CD14-positive monocyte (primary cell): ENCODE data around the gene CHST12. TPM values are rescaled to one million over a fixed set of nuclear protein-coding genes. Genes with fewer than 3 reads are reported as not detected.

Source experiments
- DNase-seq, 3 donors: peaks; one replicate each; pipeline ENCODE4 v3.0.0-alpha.2; 2011 to 2022
- H2AFZ ChIP-seq: 2 replicates; pipeline ENCODE4 v1.6.0; 2012; ENCODE audit warnings: mild to moderate bottlenecking, low read depth, low read length, inconsistent platforms; ENCODE audit not compliant: insufficient read depth, poor library complexity, severe bottlenecking
- H3K27ac ChIP-seq, 2 donors: 1 replicate in 1 of 2; 2 replicates in 1 of 2; pipeline ENCODE4 v1.5.1; 2012 to 2013; ENCODE audit warnings: low read length in 2 of 2, control low read depth in 1 of 2, inconsistent platforms in 1 of 2, low read depth in 1 of 2, mild to moderate bottlenecking in 1 of 2
- H3K27me3 ChIP-seq, 2 donors: one replicate each; pipeline versions ENCODE4 v1.6.0 to v1.6.1; 2011 to 2013; ENCODE audit warnings: low read length in 2 of 2; ENCODE audit not compliant: control insufficient read depth in 2 of 2, insufficient read depth in 2 of 2
- H3K36me3 ChIP-seq, 2 donors: replicated peaks in 1 of 2; 1 replicate in 1 of 2; 2 replicates in 1 of 2; pipeline versions ENCODE4 v1.5.1 to v1.6.1; 2012 to 2013; ENCODE audit warnings: low read length in 2 of 2, control low read depth in 1 of 2, inconsistent platforms in 1 of 2, mild to moderate bottlenecking in 1 of 2; ENCODE audit not compliant: insufficient read depth in 2 of 2, control insufficient read depth in 1 of 2
- H3K4me1 ChIP-seq, 2 donors: 1 replicate in 1 of 2; 2 replicates in 1 of 2; pipeline versions ENCODE4 v1.5.1 to v1.6.1; 2012 to 2013; ENCODE audit warnings: low read length in 2 of 2, control low read depth in 1 of 2, inconsistent platforms in 1 of 2, mild to moderate bottlenecking in 1 of 2, moderate library complexity in 1 of 2; ENCODE audit not compliant: insufficient read depth in 2 of 2, control insufficient read depth in 1 of 2
- H3K4me2 ChIP-seq: replicated peaks from 2 replicates; pipeline ENCODE3; 2012; ENCODE audit warnings: low read length, moderate library complexity, mild to moderate bottlenecking; ENCODE audit not compliant: poor library complexity, severe bottlenecking; ENCODE audit errors: extremely low read depth
- H3K4me3 ChIP-seq, 3 experiments: fragments of 200-600 bp in 1 of 3; sonication (generic) in 1 of 3; replicated peaks in 1 of 3; 1 replicate in 2 of 3; 2 replicates in 1 of 3; pipeline ENCODE4 v1.5.1; 2011 to 2013; ENCODE audit warnings: low read length in 3 of 3, mild to moderate bottlenecking in 3 of 3, control low read depth in 2 of 3, low read depth in 2 of 3, inconsistent platforms in 1 of 3, moderate library complexity in 1 of 3
- H3K79me2 ChIP-seq: 2 replicates; pipeline ENCODE4 v1.6.0; 2012; ENCODE audit warnings: mild to moderate bottlenecking, control low read depth, inconsistent platforms, low read length, moderate library complexity; ENCODE audit not compliant: insufficient read depth
- H3K9ac ChIP-seq: 2 replicates; pipeline ENCODE4 v1.6.0; 2017; ENCODE audit warnings: low read length, mild to moderate bottlenecking; ENCODE audit not compliant: insufficient read depth, poor library complexity, severe bottlenecking
- H3K9me3 ChIP-seq, 2 donors: replicated peaks in 1 of 2; 1 replicate in 1 of 2; 2 replicates in 1 of 2; pipeline versions ENCODE4 v1.5.1 to v1.6.1; 2012 to 2013; ENCODE audit warnings: low read length in 2 of 2, control low read depth in 1 of 2; ENCODE audit not compliant: control insufficient read depth in 1 of 2, insufficient read depth in 1 of 2
- H4K20me1 ChIP-seq: 2 replicates; pipeline ENCODE4 v1.6.0; 2012; ENCODE audit warnings: mild to moderate bottlenecking, low read length, control low read depth, moderate library complexity; ENCODE audit not compliant: insufficient read depth
- H3K27ac Mint-ChIP-seq, 7 donors: one replicate each; pipeline ENCODE4 v1.8.0; 2020; ENCODE audit warnings: mild to moderate bottlenecking in 7 of 7, mixed read lengths in 7 of 7, moderate library complexity in 6 of 7, inconsistent platforms in 2 of 7
- H3K27me3 Mint-ChIP-seq, 3 donors: one replicate each; pipeline ENCODE4 v1.8.0; 2021 to 2022; ENCODE audit warnings: low read depth in 3 of 3, mild to moderate bottlenecking in 3 of 3, mixed read lengths in 3 of 3, moderate library complexity in 3 of 3, inconsistent platforms in 1 of 3
- H3K36me3 Mint-ChIP-seq, 2 donors: one replicate each; pipeline ENCODE4 v1.8.0; 2020; ENCODE audit warnings: mixed read lengths in 2 of 2, inconsistent platforms in 1 of 2, mild to moderate bottlenecking in 1 of 2
- H3K4me1 Mint-ChIP-seq: one replicate; pipeline ENCODE4 v1.8.0; 2020; ENCODE audit warnings: mild to moderate bottlenecking, mixed read lengths
- H3K4me3 Mint-ChIP-seq, 2 donors: one replicate each; pipeline ENCODE4 v1.8.0; 2020; ENCODE audit warnings: mild to moderate bottlenecking in 2 of 2, mixed read lengths in 2 of 2, moderate library complexity in 1 of 2
- H3K9me3 Mint-ChIP-seq, 7 donors: one replicate each; pipeline ENCODE4 v1.8.0; 2020 to 2022; ENCODE audit warnings: mixed read lengths in 7 of 7, mild to moderate bottlenecking in 6 of 7, moderate library complexity in 6 of 7, inconsistent platforms in 2 of 7
- WGBS: methylation state at CpG from one replicate; pipeline ENCODE4 v1.1.5; 2013; ENCODE audit warnings: missing lambda C conversion rate; ENCODE audit not compliant: insufficient coverage; 5-methylcytosine and 5-hydroxymethylcytosine counted together
- intact Hi-C, 2 donors: fragments of 100-400 bp; cut with micrococcal nuclease; formaldehyde crosslinking; loops; one replicate each; pipeline versions ENCODE4 v1.15.0 to v1.15.1; 2023
- polyA plus RNA-seq, 3 donors: library from polyadenylated mRNA; depleted of rRNA in 1 of 3; unstranded in 2 of 3; stranded (reverse) in 1 of 3; fragments of 300-500 nt in 2 of 3; fragments of >200 nt in 1 of 3; fragmentation: Illumina TruSeq in 2 of 3; gene quantifications; 1 replicate in 2 of 3; 2 replicates in 1 of 3; pipeline ENCODE4 v1.2.3, GENCODE V29; 2012 to 2021
- TF ChIP-seq, protein P1 (sequence below): fragments of 200-600 bp; IDR thresholded peaks from one replicate; pipeline ENCODE4 v1.8.0; 2022; ENCODE audit warnings: antibody characterized with exemption, mild to moderate bottlenecking

CHST12 gene
- polyA plus RNA-seq, 3 donors, result 5.8 to 10.6 (median 7.5) TPM

GRCh38 chr7:2459674-2460073, 56.3 kb downstream of the CHST12 start:
- H3K27me3 ChIP-seq, result no peaks in the 10 kb centered on the region
- H3K27me3 Mint-ChIP-seq, result peaks cover 5 to 8% (median 5%) of the 10 kb centered on the region in 3 donors
- H3K4me1 ChIP-seq, result no peaks in the 10 kb centered on the region
- no peaks in the 10 kb centered on the region for H3K36me3 ChIP-seq
- DNase-seq, result no peak
- TF ChIP-seq, protein P1, sequence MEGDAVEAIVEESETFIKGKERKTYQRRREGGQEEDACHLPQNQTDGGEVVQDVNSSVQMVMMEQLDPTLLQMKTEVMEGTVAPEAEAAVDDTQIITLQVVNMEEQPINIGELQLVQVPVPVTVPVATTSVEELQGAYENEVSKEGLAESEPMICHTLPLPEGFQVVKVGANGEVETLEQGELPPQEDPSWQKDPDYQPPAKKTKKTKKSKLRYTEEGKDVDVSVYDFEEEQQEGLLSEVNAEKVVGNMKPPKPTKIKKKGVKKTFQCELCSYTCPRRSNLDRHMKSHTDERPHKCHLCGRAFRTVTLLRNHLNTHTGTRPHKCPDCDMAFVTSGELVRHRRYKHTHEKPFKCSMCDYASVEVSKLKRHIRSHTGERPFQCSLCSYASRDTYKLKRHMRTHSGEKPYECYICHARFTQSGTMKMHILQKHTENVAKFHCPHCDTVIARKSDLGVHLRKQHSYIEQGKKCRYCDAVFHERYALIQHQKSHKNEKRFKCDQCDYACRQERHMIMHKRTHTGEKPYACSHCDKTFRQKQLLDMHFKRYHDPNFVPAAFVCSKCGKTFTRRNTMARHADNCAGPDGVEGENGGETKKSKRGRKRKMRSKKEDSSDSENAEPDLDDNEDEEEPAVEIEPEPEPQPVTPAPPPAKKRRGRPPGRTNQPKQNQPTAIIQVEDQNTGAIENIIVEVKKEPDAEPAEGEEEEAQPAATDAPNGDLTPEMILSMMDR, result no peak
- no peak overlapping the region for H3K4me2 ChIP-seq
- H4K20me1 ChIP-seq, result no peaks in the 10 kb centered on the region
- no peaks in the 10 kb centered on the region for H3K36me3 Mint-ChIP-seq
- H3K4me3 Mint-ChIP-seq, result peak overlapping the region in 1 of 2 donors; percentile 4
- WGBS, result 87% methylated on average over 6 of the region's 8 CpGs
- no peak overlapping the region for H3K9ac ChIP-seq
- peaks cover 0 to 8% (median 0%) of the 10 kb centered on the region in 7 donors for H3K9me3 Mint-ChIP-seq
- H3K27ac Mint-ChIP-seq, result peak overlapping the region in 1 of 7 donors; percentile 52
- intact Hi-C loops, result no loop called here
- H3K4me3 ChIP-seq, result no peak overlapping the region
- H3K27ac ChIP-seq, result no peak overlapping the region
- peaks cover 2% of the 10 kb centered on the region for H3K4me1 Mint-ChIP-seq
- H3K79me2 ChIP-seq, result no peaks in the 10 kb centered on the region
- no peak overlapping the region for H2AFZ ChIP-seq
- no peaks in the 10 kb centered on the region for H3K9me3 ChIP-seq

DNA sequence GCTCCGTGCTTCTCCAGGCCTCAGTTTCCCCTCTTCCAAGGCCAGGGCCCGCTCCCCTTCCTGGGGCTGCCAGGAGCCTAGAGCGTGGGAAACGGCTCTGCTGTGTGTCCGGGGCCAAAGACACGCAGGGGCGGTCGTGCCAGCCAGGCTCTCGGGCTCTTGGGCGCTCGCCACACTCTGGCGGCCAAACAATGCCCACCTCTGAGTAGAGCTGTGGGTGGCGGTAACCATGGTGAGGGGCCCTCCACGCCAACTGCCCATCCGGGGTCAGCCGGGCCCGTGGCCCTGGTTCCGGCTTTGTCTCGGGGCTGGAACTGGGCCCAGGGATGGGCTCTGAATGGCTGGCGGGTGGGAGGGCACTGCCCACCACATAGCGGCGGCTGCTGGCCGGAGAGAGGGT, 56.8 kb downstream of the CHST12 start:
- Histone ChIP-seq H3K79me2 (no peaks in the 10 kb centered on the region), H2AFZ (no peak overlapping the region), H3K9me3 (no peaks in the 10 kb centered on the region), H3K36me3 (no peaks in the 10 kb centered on the region), H3K27me3 (no peaks in the 10 kb centered on the region), H4K20me1 (no peaks in the 10 kb centered on the region), H3K4me3 (no peak overlapping the region), H3K27ac (no peak overlapping the region), H3K4me2 (no peak overlapping the region), H3K9ac (no peak overlapping the region), H3K4me1 (no peaks in the 10 kb centered on the region)
- WGBS, result 95% methylated on average over 22 of the region's 23 CpGs
- Mint-ChIP-seq H3K27ac (no peak overlapping the region), H3K4me1 (peaks cover 2% of the 10 kb centered on the region), H3K9me3 (peaks cover 0 to 4% (median 0%) of the 10 kb centered on the region in 7 donors), H3K27me3 (peaks cover 2 to 8% (median 5%) of the 10 kb centered on the region in 3 donors), H3K36me3 (no peaks in the 10 kb centered on the region), H3K4me3 (no peak overlapping the region)
- intact Hi-C loops, result no loop called here
- DNase-seq, result no peak
- TF ChIP-seq, protein P1, result no peak
